ENCODE measurements around the gene KCNH5. TPM values are rescaled to one million over a fixed set of nuclear protein-coding genes. Genes with fewer than 3 reads are reported as not detected.

KCNH5 gene
- total RNA-seq, 1 donor, result under 0.01 TPM

- DNase-seq (ENCODE audit: low read depth), result peak; percentile 58
- no peak overlapping the region for H3K4me3 ChIP-seq (ENCODE audit: low read depth, low read length)
Measured at GRCh38 chr14:62655166-62655565, 390.1 kb downstream of the KCNH5 start.

GRCh38 chr14:62654641-62655040, 390.6 kb downstream of the KCNH5 start:
- TF ChIP-seq CTCF (IDR thresholded peaks at IDR 0.05; ENCODE audit: insufficient read depth, low read depth, low read length), result no peak
- DNase-seq (ENCODE audit: low read depth), result peak; percentile 32
- H3K4me3 ChIP-seq (ENCODE audit: low read depth, low read length), result no peak overlapping the region

More at GRCh38 chr14:62655166-62655565, 390.1 kb downstream of the KCNH5 start:
- TF ChIP-seq CTCF (IDR thresholded peaks at IDR 0.05; ENCODE audit: insufficient read depth, low read depth, low read length), result no peak

Other genes with a start within 250 kb of the KCNH5 start
- gene RHOJ, start 159.0 kb upstream of the KCNH5 start, total RNA-seq, result 0.43 and 4.8 TPM in 2 replicates

Data from fibroblast of villous mesenchyme (primary cell).